ENCODE measurements around the gene KMT2B.
"Not testable (repeated sequence)": the region's sequence is repeated elsewhere in the genome, so short reads cannot be mapped to it uniquely, and the experiment has no call there.

The KMT2B gene, protein sequence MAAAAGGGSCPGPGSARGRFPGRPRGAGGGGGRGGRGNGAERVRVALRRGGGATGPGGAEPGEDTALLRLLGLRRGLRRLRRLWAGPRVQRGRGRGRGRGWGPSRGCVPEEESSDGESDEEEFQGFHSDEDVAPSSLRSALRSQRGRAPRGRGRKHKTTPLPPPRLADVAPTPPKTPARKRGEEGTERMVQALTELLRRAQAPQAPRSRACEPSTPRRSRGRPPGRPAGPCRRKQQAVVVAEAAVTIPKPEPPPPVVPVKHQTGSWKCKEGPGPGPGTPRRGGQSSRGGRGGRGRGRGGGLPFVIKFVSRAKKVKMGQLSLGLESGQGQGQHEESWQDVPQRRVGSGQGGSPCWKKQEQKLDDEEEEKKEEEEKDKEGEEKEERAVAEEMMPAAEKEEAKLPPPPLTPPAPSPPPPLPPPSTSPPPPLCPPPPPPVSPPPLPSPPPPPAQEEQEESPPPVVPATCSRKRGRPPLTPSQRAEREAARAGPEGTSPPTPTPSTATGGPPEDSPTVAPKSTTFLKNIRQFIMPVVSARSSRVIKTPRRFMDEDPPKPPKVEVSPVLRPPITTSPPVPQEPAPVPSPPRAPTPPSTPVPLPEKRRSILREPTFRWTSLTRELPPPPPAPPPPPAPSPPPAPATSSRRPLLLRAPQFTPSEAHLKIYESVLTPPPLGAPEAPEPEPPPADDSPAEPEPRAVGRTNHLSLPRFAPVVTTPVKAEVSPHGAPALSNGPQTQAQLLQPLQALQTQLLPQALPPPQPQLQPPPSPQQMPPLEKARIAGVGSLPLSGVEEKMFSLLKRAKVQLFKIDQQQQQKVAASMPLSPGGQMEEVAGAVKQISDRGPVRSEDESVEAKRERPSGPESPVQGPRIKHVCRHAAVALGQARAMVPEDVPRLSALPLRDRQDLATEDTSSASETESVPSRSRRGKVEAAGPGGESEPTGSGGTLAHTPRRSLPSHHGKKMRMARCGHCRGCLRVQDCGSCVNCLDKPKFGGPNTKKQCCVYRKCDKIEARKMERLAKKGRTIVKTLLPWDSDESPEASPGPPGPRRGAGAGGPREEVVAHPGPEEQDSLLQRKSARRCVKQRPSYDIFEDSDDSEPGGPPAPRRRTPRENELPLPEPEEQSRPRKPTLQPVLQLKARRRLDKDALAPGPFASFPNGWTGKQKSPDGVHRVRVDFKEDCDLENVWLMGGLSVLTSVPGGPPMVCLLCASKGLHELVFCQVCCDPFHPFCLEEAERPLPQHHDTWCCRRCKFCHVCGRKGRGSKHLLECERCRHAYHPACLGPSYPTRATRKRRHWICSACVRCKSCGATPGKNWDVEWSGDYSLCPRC (N-terminal part only)

GRCh38 chr19:35717665-35718344, at the start of gene KMT2B:
Gene KMT2B, plus strand, starts transcription at chr19:35718003. Its CDS starts 16 bp downstream, at chr19:35718019.
- peak; percentile 87 for DNase-seq (ENCODE audit: low spot score)
- FAIRE-seq = no peak

DNA sequence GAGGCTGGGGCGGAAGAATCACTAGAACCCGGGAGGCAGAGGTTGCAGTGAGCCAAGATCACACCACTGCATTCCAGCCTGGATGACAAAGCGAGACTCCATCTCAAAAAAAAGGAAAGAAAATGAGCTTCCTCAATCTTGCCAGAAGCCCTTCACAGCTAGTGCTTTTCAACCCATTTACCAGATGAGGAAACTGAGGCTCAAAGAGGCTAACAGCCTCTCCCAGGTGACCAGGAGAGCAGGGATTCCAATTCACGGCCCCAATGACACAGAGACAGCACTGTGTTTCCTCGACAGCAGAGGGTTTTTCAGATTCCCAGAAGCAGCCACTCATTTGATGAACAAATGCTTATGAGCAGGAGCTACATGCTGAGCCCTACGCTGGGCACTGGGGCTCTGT, 48.2 kb upstream of the KMT2B start:
- DNase-seq (ENCODE audit: low spot score) (no peak), FAIRE-seq (no peak)

- DNase-seq (ENCODE audit: low spot score) (no peak), FAIRE-seq (no peak)
These were observed 47.8 kb upstream of the KMT2B start for GRCh38 chr19:35669974-35670373.

- DNase-seq (ENCODE audit: low spot score) = no peak
- FAIRE-seq = no peak
These were observed 47.1 kb upstream of the KMT2B start for GRCh38 chr19:35670686-35671085.

- FAIRE-seq (no peak), DNase-seq (ENCODE audit: low spot score) (no peak)
These were observed 46.0 kb upstream of the KMT2B start for GRCh38 chr19:35671818-35672217.

DNA sequence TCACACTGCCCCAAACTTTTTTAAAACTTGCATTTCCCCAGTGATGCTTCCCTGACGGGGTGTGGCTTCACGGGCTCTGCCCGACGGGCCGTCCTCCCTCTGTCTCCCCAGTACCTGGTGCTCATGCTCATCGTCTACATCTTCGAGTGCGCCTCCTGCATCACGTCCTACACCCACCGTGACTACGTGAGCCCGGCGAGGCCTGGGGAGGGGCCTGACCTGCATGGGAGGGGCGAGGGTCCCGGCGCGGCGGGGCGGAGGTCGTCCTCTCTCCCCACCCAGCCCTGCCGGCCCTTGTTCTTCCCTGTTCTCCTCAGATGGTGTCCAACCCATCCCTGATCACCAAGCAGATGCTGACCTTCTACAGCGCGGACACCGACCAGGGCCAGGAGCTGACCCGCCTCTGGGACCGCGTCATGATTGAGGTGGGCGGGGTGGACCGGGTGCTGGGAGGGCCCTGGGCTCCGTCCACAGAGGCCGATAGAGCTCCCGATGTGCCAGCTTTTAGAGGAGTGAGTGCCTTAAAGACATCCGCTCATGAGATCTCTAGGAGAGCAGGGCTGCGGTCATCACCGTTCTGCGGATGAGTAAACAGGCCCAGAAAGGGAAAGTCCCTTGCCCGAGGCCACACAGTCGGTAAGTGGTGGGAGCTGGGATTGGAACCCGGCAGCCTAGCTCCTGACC, 44.5 kb upstream of the KMT2B start:
- peak; percentile 44 for FAIRE-seq

GRCh38 chr19:35675589-35676140, 42.1 kb upstream of the KMT2B start:
- DNase-seq (ENCODE audit: low spot score) (no peak), FAIRE-seq (no peak)

More for the DNA sequence above, 44.5 kb upstream of the KMT2B start:
- peak; percentile 70 for DNase-seq (ENCODE audit: low spot score)

- FAIRE-seq (no peak), DNase-seq (ENCODE audit: low spot score) (no peak)
These were observed 28.0 kb upstream of the KMT2B start for GRCh38 chr19:35689836-35690235.

DNA sequence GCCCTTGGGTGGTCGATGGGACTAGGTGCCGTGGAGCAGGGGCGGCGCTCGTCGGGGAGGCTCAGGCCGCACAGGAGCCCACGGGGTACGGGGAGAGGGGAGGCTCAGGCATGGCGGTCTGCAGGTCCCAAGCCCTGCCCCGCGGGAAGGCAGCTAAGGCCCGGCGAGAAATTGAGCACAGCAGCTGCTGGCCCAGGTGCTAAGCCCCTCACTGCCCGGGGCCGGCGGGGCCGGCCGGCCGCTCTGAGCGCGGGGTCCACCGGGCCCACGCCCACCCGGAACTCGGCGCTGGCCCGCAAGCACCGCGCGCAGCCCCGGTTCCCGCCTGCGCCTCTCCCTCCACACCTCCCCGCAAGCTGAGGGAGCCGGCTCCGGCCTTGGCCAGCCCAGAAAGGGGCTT, 26.7 kb upstream of the KMT2B start:
- not testable (repeated sequence) for FAIRE-seq

DNA sequence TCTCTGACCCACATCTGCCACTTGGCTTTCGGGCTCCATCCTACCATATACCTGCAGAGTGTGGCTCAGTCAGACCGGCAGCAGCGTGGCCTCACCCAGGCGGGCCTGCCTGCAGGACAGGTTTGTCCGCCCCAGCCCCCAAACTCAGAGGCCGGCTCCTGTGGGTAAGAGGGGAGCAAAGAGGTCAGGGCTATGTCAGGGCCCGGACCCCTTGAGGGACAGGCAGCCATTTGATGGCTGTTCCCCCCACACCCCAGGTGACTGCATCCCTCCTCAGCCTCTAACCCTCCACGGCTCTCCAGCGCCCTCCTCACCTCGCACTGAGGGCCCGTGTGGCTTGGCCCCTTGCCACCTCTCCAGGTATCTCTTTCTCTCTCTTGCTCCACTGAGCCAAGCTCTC, 25.8 kb upstream of the KMT2B start:
- FAIRE-seq = no peak
- no peak for DNase-seq (ENCODE audit: low spot score)

More for the DNA sequence above, 26.7 kb upstream of the KMT2B start:
- DNase-seq (ENCODE audit: low spot score) = not testable (repeated sequence)

GRCh38 chr19:35693422-35693821, 24.4 kb upstream of the KMT2B start:
- FAIRE-seq (no peak), DNase-seq (ENCODE audit: low spot score) (no peak)

DNA sequence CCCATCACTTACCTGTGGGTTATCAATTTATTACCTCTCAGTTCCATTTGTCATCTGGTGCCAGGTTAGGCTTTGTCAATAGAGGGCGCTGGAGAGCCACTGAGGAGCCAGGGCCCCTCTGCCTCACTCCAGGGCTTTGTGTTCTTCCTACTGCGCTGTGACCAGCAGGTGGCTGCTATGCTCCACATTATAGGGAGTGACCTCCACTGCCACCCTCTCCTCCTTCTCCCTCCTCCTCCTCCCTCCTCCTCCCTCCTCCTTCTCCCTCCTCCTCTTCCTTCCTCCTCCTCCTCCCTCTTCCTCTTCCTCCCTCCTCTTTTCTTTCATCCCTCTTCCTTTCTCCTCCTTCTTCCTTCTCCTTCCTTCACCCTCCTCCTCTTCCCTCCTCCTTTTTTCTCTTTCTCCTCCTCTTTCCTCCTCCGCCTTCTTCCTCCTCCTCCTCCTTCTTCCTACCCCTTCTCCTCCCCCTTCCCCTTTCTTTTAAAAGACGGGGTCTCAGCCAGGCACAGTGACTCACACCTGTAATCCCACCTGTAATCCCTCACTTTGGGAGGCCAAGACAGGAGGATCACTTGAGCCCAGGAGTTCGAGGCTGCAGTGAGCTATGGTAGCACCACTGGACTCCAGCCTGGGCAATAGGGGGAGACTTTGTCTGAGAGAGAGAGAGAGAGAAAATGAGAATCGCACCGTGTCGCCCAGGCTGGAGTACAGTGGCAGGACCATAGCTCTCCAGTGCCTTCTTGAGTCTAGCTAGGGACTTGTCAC, 23.8 kb upstream of the KMT2B start:
- peak; percentile 44 for FAIRE-seq
- peak; percentile 77 for DNase-seq (ENCODE audit: low spot score)

- FAIRE-seq (no peak), DNase-seq (ENCODE audit: low spot score) (no peak)
These were observed 21.8 kb upstream of the KMT2B start for GRCh38 chr19:35695895-35696422.

DNA sequence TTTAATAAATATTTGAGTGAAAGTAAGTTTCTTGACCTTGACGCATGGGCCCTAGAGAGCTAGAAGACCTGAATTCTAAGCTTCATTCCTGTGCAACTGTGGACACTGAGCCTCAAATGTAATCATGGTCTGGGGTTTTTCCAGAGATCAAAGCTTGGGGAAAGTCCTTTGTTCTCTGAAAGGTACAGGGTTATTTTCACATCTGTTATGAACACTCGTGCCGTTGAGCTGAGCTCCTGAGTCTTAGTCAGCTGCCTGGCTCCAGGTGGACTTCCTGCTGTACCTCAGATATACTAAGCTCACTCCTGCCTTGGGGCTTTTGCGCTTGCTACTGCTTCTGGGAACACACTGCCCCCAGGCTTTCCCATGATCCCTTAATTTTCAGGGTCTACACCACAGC, 21.0 kb upstream of the KMT2B start:
- FAIRE-seq = no peak
- DNase-seq (ENCODE audit: low spot score) = no peak

GRCh38 chr19:35702223-35703012, 15.4 kb upstream of the KMT2B start:
- peak; percentile 90 for DNase-seq (ENCODE audit: low spot score)
- peak; percentile 81 for FAIRE-seq

DNA sequence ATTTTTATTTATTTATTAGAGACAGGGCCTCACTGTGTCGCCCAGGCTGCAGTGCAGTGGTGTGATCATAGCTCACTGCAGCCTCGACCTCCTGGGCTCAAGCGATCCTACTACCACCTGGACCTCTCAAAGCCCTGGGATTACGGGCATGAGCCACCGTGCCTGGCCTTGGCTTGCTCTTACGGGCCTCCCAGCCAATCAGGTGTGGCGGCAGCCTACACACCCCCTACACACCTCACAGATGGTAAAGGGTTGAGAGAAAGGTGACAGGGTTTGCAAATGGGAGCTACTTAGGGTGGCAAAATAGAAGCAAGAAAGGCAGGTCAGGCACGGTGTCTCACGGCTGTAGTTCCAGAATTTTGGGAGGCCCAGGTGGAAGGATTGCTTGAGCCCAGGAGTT, 14.5 kb upstream of the KMT2B start:
- FAIRE-seq (no peak), DNase-seq (ENCODE audit: low spot score) (no peak)

DNA sequence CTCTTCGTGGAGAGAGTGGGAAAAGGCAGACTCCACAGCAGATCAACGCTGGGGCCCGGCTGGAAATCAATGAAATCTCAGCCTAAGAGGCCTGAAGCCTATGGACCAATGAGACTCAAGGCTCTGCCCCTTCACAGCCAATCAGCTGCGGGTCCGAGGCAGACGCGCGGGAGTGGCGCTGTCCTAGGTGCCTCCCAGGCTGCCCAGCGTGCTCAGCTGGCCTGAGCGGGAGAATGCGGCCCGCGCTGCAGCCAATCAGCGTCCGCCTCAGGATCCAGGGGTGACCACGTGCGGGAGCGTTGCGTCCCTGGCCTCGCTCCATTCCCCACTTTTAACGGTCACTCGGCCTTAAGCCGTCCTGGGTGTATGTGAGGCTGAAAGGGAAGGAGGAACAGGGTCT, 13.6 kb upstream of the KMT2B start, which contains the start of gene ZBTB32:
ZBTB32 (plus strand) TSS at position 341 of the 400 bp plus-strand sequence. CDS start 10,069 bp downstream, outside the sequence.
- DNase-seq (ENCODE audit: low spot score) (no peak), FAIRE-seq (no peak)

DNA sequence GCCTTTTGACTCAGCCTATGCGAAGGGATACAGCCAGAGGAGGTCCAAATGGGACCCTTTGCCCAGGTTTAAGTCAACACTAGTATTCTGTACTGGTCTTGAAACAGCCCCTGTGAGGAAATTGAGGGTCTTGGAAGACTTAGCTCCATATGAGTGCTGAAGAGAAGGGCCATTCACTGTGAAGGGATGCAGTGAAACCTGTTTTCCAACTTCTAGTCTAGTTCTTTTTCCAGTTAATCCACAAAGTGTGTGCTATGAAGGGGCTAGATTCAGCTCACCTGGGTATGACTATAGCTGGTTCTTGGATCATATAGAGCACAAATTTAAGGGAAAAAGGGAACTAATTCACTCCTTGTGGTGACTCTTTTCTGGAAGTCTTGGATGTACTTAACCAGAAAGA, 9.4 kb upstream of the KMT2B start:
- DNase-seq (ENCODE audit: low spot score) = no peak
- FAIRE-seq = no peak
